IPS DF 19.7 (cell line): ENCODE results near the gene UBAC1.

Source experiments
- DNase-seq: peaks from one replicate; pipeline ENCODE4 v3.0.0-alpha.2; 2013; ENCODE audit warnings: low read depth, low spot score

Gene UBAC1

GRCh38 chr9:135884328-135885035 lies 76.7 kb downstream of the UBAC1 start:
- no peak for DNase-seq

- DNase-seq = no peak
Observed at GRCh38 chr9:135883410-135884089, 77.6 kb downstream of the UBAC1 start.
